ENCODE measurements around the gene DOCK1.
"Not testable (repeated sequence)": the region's sequence is repeated elsewhere in the genome, so short reads cannot be mapped to it uniquely, and the experiment has no call there.

The DOCK1 gene

GRCh38 chr10:126933116-126933515 lies 27.9 kb downstream of the DOCK1 start:
- H2AK5ac ChIP-seq (ENCODE audit: low read length, severe bottlenecking) = no peak overlapping the region
- peaks cover 19 to 25% of the 10 kb centered on the region in 2 experiments for H3K36me3 ChIP-seq (ENCODE audit: control insufficient read depth in 1 of 2, insufficient read depth in 2 of 2, low read depth in 1 of 2, low read length in 2 of 2)
- H3K79me1 ChIP-seq (replicated peaks; ENCODE audit: low read length, poor library complexity, severe bottlenecking) = peaks cover 48% of the 10 kb centered on the region
- H3K4me1 ChIP-seq (ENCODE audit: control insufficient read depth, insufficient read depth, low read depth, low read length) = peaks cover 9% of the 10 kb centered on the region
- no peak overlapping the region for H3K9ac ChIP-seq (ENCODE audit: low read length)
- no peak overlapping the region for H4K91ac ChIP-seq (ENCODE audit: low read length)
- no peak overlapping the region for H3K14ac ChIP-seq (ENCODE audit: low read length in 2 of 2)
- H2BK12ac ChIP-seq (ENCODE audit: low read length in 2 of 2) = no peak overlapping the region
- no peak overlapping the region for H3K23ac ChIP-seq (ENCODE audit: low read length in 2 of 2)
- no peaks in the 10 kb centered on the region for H3K27me3 ChIP-seq (ENCODE audit: control insufficient read depth in 1 of 2, insufficient read depth in 1 of 2, low read length in 2 of 2)
- H2BK15ac ChIP-seq (ENCODE audit: low read depth, poor library complexity, severe bottlenecking) = no peak overlapping the region
- H3K4me2 ChIP-seq (ENCODE audit: low read length, poor library complexity, severe bottlenecking) = no peak overlapping the region
- H2BK5ac ChIP-seq (ENCODE audit: low read depth, low read length, poor library complexity, severe bottlenecking) = no peak overlapping the region
- H2BK120ac ChIP-seq (ENCODE audit: low read depth, low read length) = no peak overlapping the region
- no peak overlapping the region for H2AFZ ChIP-seq (ENCODE audit: low read depth, low read length)
- over 99% methylated on average over 4 of the region's 4 CpGs for WGBS
- DNase-seq = no peak
- no peak overlapping the region for H3K4me3 ChIP-seq (ENCODE audit: insufficient read depth in 1 of 2, low read depth in 1 of 2, low read length in 2 of 2)
- H3K18ac ChIP-seq (ENCODE audit: low read depth in 1 of 2, low read length in 2 of 2) = no peak overlapping the region
- no peak overlapping the region for H3K27ac ChIP-seq (ENCODE audit: low read length, poor library complexity, severe bottlenecking)
- no peaks in the 10 kb centered on the region for H3K9me3 ChIP-seq (ENCODE audit: control insufficient read depth, low read length)
- no peak overlapping the region for H4K8ac ChIP-seq (ENCODE audit: low read length)
- no peak overlapping the region for H3K4ac ChIP-seq (ENCODE audit: low read depth in 1 of 2, low read length in 2 of 2)

DNA sequence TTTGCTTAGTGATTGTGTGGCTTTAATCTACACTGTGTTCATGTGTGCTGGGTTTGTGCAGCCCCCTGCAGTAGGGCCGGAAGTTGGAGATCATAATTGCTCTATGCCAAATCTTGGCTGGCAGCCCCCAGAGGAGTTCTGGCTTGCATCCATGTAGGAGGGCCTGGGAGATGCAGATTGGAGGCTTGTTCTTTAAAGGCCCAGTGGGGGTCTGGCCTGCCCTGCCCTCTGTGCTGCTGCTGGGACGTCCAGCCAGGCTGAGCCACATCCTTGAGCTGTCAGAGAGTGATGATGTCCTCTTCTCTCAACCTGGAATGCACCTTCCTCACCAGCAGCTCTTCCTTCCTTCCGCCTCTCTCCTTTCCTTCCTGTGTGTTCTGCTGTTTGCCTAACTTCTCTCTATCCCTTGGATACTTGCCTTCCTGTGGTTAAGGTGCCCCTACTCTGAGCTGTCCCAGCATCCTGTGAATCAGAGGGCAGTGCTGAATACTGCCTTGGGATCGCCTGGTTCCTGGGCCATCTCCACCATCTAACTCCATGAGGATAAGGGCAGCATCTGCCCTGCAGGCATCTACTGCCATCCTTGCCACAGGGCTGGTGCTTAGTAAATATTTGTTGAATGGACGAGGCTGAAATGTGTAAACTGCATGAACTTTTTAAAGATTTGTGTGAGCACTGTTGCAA lies 30.2 kb downstream of the DOCK1 start:
- no peaks in the 10 kb centered on the region for H3K27me3 ChIP-seq (ENCODE audit: control insufficient read depth in 1 of 2, insufficient read depth in 1 of 2, low read length in 2 of 2)
- H2BK15ac ChIP-seq (ENCODE audit: low read depth, poor library complexity, severe bottlenecking) = no peak overlapping the region
- H3K9ac ChIP-seq (ENCODE audit: low read length) = no peak overlapping the region
- H3K4me2 ChIP-seq (ENCODE audit: low read length, poor library complexity, severe bottlenecking) = no peak overlapping the region
- no peak overlapping the region for H3K14ac ChIP-seq (ENCODE audit: low read length in 2 of 2)
- H4K8ac ChIP-seq (ENCODE audit: low read length) = no peak overlapping the region
- H3K23ac ChIP-seq (ENCODE audit: low read length in 2 of 2) = peak overlapping the region in 1 of 2 experiments; percentile 92
- H3K4me1 ChIP-seq (ENCODE audit: control insufficient read depth, insufficient read depth, low read depth, low read length) = peaks cover 9% of the 10 kb centered on the region
- H3K18ac ChIP-seq (ENCODE audit: low read depth in 1 of 2, low read length in 2 of 2) = peak overlapping the region in 1 of 2 experiments; percentile 43
- H2BK5ac ChIP-seq (ENCODE audit: low read depth, low read length, poor library complexity, severe bottlenecking) = no peak overlapping the region
- H2BK120ac ChIP-seq (ENCODE audit: low read depth, low read length) = no peak overlapping the region
- 67% methylated on average over 5 of the region's 5 CpGs for WGBS
- no peak overlapping the region for H3K4me3 ChIP-seq (ENCODE audit: insufficient read depth in 1 of 2, low read depth in 1 of 2, low read length in 2 of 2)
- peak; percentile 11 for DNase-seq
- H3K36me3 ChIP-seq (ENCODE audit: control insufficient read depth in 1 of 2, insufficient read depth in 2 of 2, low read depth in 1 of 2, low read length in 2 of 2) = peaks cover 6 to 24% of the 10 kb centered on the region in 2 experiments
- H2AFZ ChIP-seq (ENCODE audit: low read depth, low read length) = no peak overlapping the region
- no peaks in the 10 kb centered on the region for H3K9me3 ChIP-seq (ENCODE audit: control insufficient read depth, low read length)
- H3K79me1 ChIP-seq (replicated peaks; ENCODE audit: low read length, poor library complexity, severe bottlenecking) = peaks cover 41% of the 10 kb centered on the region
- H2AK5ac ChIP-seq (ENCODE audit: low read length, severe bottlenecking) = no peak overlapping the region
- no peak overlapping the region for H3K4ac ChIP-seq (ENCODE audit: low read depth in 1 of 2, low read length in 2 of 2)
- H2BK12ac ChIP-seq (ENCODE audit: low read length in 2 of 2) = no peak overlapping the region
- peak overlapping the region; percentile 38 for H3K27ac ChIP-seq (ENCODE audit: low read length, poor library complexity, severe bottlenecking)
- H4K91ac ChIP-seq (ENCODE audit: low read length) = no peak overlapping the region

GRCh38 chr10:126937026-126937425 lies 31.8 kb downstream of the DOCK1 start:
- Histone ChIP-seq H3K4me2 (ENCODE audit: low read length, poor library complexity, severe bottlenecking) (no peak overlapping the region), H2AFZ (ENCODE audit: low read depth, low read length) (no peak overlapping the region), H3K9me3 (ENCODE audit: control insufficient read depth, low read length) (no peaks in the 10 kb centered on the region), H3K36me3 (ENCODE audit: control insufficient read depth in 1 of 2, insufficient read depth in 2 of 2, low read depth in 1 of 2, low read length in 2 of 2) (peaks cover 6 to 16% of the 10 kb centered on the region in 2 experiments), H3K79me1 (replicated peaks; ENCODE audit: low read length, poor library complexity, severe bottlenecking) (peaks cover 36% of the 10 kb centered on the region), H3K4me3 (ENCODE audit: insufficient read depth in 1 of 2, low read depth in 1 of 2, low read length in 2 of 2) (no peak overlapping the region), H3K4me1 (ENCODE audit: control insufficient read depth, insufficient read depth, low read depth, low read length) (peaks cover 7% of the 10 kb centered on the region), H2BK120ac (ENCODE audit: low read depth, low read length) (no peak overlapping the region), H2BK5ac (ENCODE audit: low read depth, low read length, poor library complexity, severe bottlenecking) (no peak overlapping the region), H2BK15ac (ENCODE audit: low read depth, poor library complexity, severe bottlenecking) (no peak overlapping the region), H3K27me3 (ENCODE audit: control insufficient read depth in 1 of 2, insufficient read depth in 1 of 2, low read length in 2 of 2) (no peaks in the 10 kb centered on the region), H3K9ac (ENCODE audit: low read length) (no peak overlapping the region), H2AK5ac (ENCODE audit: low read length, severe bottlenecking) (no peak overlapping the region), H3K23ac (ENCODE audit: low read length in 2 of 2) (no peak overlapping the region), H3K18ac (ENCODE audit: low read depth in 1 of 2, low read length in 2 of 2) (no peak overlapping the region), H3K27ac (ENCODE audit: low read length, poor library complexity, severe bottlenecking) (no peak overlapping the region), H2BK12ac (ENCODE audit: low read length in 2 of 2) (no peak overlapping the region), H3K14ac (ENCODE audit: low read length in 2 of 2) (no peak overlapping the region), H4K8ac (ENCODE audit: low read length) (no peak overlapping the region), H3K4ac (ENCODE audit: low read depth in 1 of 2, low read length in 2 of 2) (no peak overlapping the region), H4K91ac (ENCODE audit: low read length) (no peak overlapping the region)
- WGBS = 94% methylated on average over 2 of the region's 3 CpGs
- DNase-seq = no peak

DNA sequence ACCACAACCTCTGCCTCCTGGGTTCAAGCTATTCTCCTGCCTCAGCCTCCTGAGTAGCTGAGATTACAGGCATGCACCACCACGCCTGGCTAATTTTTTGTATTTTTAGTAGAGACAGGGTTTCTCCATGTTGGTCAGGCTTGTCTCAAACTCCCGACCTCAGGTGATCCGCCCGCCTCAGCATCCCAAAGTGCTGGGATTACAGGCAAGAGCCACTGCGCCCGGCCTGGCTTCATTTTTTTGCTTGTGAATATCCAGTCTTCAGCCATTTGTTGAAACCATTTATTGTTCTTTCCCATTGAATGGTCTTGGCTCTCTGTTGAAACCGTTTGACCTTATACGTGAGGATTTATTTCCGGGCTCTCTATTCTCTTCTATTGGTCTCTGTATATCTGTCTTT lies 32.9 kb downstream of the DOCK1 start:
- not testable (repeated sequence) for H3K9ac ChIP-seq (ENCODE audit: low read length); H3K4me3 ChIP-seq (ENCODE audit: insufficient read depth in 1 of 2, low read depth in 1 of 2, low read length in 2 of 2); H2AFZ ChIP-seq (ENCODE audit: low read depth, low read length); H2BK5ac ChIP-seq (ENCODE audit: low read depth, low read length, poor library complexity, severe bottlenecking); DNase-seq; H3K14ac ChIP-seq (ENCODE audit: low read length in 2 of 2); H3K9me3 ChIP-seq (ENCODE audit: control insufficient read depth, low read length); H4K8ac ChIP-seq (ENCODE audit: low read length); H3K27ac ChIP-seq (ENCODE audit: low read length, poor library complexity, severe bottlenecking); H3K36me3 ChIP-seq (ENCODE audit: control insufficient read depth in 1 of 2, insufficient read depth in 2 of 2, low read depth in 1 of 2, low read length in 2 of 2); H2BK120ac ChIP-seq (ENCODE audit: low read depth, low read length); H3K23ac ChIP-seq (ENCODE audit: low read length in 2 of 2); H3K27me3 ChIP-seq (ENCODE audit: control insufficient read depth in 1 of 2, insufficient read depth in 1 of 2, low read length in 2 of 2); H3K4ac ChIP-seq (ENCODE audit: low read depth in 1 of 2, low read length in 2 of 2); H2AK5ac ChIP-seq (ENCODE audit: low read length, severe bottlenecking); H2BK12ac ChIP-seq (ENCODE audit: low read length in 2 of 2); H2BK15ac ChIP-seq (ENCODE audit: low read depth, poor library complexity, severe bottlenecking); H3K4me1 ChIP-seq (ENCODE audit: control insufficient read depth, insufficient read depth, low read depth, low read length); H3K18ac ChIP-seq (ENCODE audit: low read depth in 1 of 2, low read length in 2 of 2); H3K4me2 ChIP-seq (ENCODE audit: low read length, poor library complexity, severe bottlenecking); H4K91ac ChIP-seq (ENCODE audit: low read length)
- WGBS = 99% methylated on average over 9 of the region's 9 CpGs
- H3K79me1 ChIP-seq (replicated peaks; ENCODE audit: low read length, poor library complexity, severe bottlenecking) = peaks cover 33% of the 10 kb centered on the region
